ENCODE data around the gene TMEM37. TPM values are rescaled to one million over a fixed set of nuclear protein-coding genes. Genes with fewer than 3 reads are reported as not detected.

TMEM37 gene
- total and polyA plus RNA-seq, 7 experiments from 2014 or later, result 0.37 to 4.2 (median 0.51) TPM; not detected in 2

GRCh38 chr2:119431976-119432850, 559 bp downstream of the TMEM37 start:
- no peaks in the 10 kb centered on the region for H3K4me1 ChIP-seq (ENCODE audit: control insufficient read depth in 2 of 2, insufficient read depth in 2 of 2, low read length in 2 of 2)
- no peaks in the 10 kb centered on the region for H3K9me3 ChIP-seq (ENCODE audit: control insufficient read depth in 2 of 3, low read length in 3 of 3)
- peaks cover 0 to 12% (median 8%) of the 10 kb centered on the region in 7 donors for H3K4me1 Mint-ChIP-seq
- peaks cover 58 to 71% (median 62%) of the 10 kb centered on the region in 5 donors for H3K27me3 Mint-ChIP-seq
- ATAC-seq (no peak), DNase-seq (no peak)
- H3K4me3 ChIP-seq (ENCODE audit: low read length), result no peak overlapping the region
- peak overlapping the region in 1 of 9 donors; percentile 57 for H3K27ac Mint-ChIP-seq
- H3K27me3 ChIP-seq (ENCODE audit: control insufficient read depth in 2 of 2, insufficient read depth in 2 of 2, low read length in 2 of 2), result peaks cover 0 to 5% of the 10 kb centered on the region in 2 donors
- no peaks in the 10 kb centered on the region for H3K36me3 ChIP-seq (ENCODE audit: control insufficient read depth in 2 of 3, insufficient read depth in 3 of 3, low read length in 3 of 3)
- ChIA-PET POLR2A (no interaction called here), CTCF (no interaction called here)
- H3K36me3 Mint-ChIP-seq, result no peaks in the 10 kb centered on the region
- peak overlapping the region; percentile 6 to 83 (median 66) for H3K4me3 Mint-ChIP-seq
- no peak overlapping the region for H3K27ac ChIP-seq (ENCODE audit: low read depth, low read length)
- intact Hi-C loops (cut with micrococcal nuclease), result no loop called here
- H3K9me3 Mint-ChIP-seq, result peaks cover 0 to 1% (median 0%) of the 10 kb centered on the region in 11 donors

GRCh38 chr2:119432851-119433522, 1.3 kb downstream of the TMEM37 start:
- Mint-ChIP-seq H3K27ac (peak overlapping the region in 1 of 9 donors; percentile 27), H3K36me3 (no peaks in the 10 kb centered on the region), H3K27me3 (peaks cover 50 to 63% (median 55%) of the 10 kb centered on the region in 5 donors), H3K9me3 (peaks cover 0 to 1% (median 0%) of the 10 kb centered on the region in 11 donors), H3K4me1 (peaks cover 0 to 12% (median 8%) of the 10 kb centered on the region in 7 donors), H3K4me3 (peak overlapping the region in 9 of 10 donors; percentile 24 to 83 (median 66))
- ChIA-PET CTCF (interaction anchor here (1.2 kb wide), 1 partner anchor 24 kb away, joined by 3 read pairs; no protein-coding TSS in a partner anchor), POLR2A (no interaction called here)
- Histone ChIP-seq H3K4me3 (ENCODE audit: low read length) (no peak overlapping the region), H3K27me3 (ENCODE audit: control insufficient read depth in 2 of 2, insufficient read depth in 2 of 2, low read length in 2 of 2) (peaks cover 0 to 5% of the 10 kb centered on the region in 2 donors), H3K9me3 (ENCODE audit: control insufficient read depth in 2 of 3, low read length in 3 of 3) (no peaks in the 10 kb centered on the region), H3K36me3 (ENCODE audit: control insufficient read depth in 2 of 3, insufficient read depth in 3 of 3, low read length in 3 of 3) (no peaks in the 10 kb centered on the region), H3K27ac (ENCODE audit: low read depth, low read length) (no peak overlapping the region), H3K4me1 (ENCODE audit: control insufficient read depth in 2 of 2, insufficient read depth in 2 of 2, low read length in 2 of 2) (no peaks in the 10 kb centered on the region)
- ATAC-seq (no peak), DNase-seq (no peak)
- intact Hi-C loops (cut with micrococcal nuclease), result no loop called here

- Mint-ChIP-seq H3K27ac (peak overlapping the region in 1 of 9 donors; percentile 27), H3K4me3 (peak overlapping the region in 4 of 10 donors; percentile 22 to 48 (median 27)), H3K9me3 (peaks cover 0 to 1% (median 0%) of the 10 kb centered on the region in 11 donors), H3K4me1 (peaks cover 0 to 12% (median 8%) of the 10 kb centered on the region in 7 donors), H3K36me3 (no peaks in the 10 kb centered on the region), H3K27me3 (peaks cover 43 to 55% (median 50%) of the 10 kb centered on the region in 5 donors)
- Histone ChIP-seq H3K36me3 (ENCODE audit: control insufficient read depth in 2 of 3, insufficient read depth in 3 of 3, low read length in 3 of 3) (no peaks in the 10 kb centered on the region), H3K9me3 (ENCODE audit: control insufficient read depth in 2 of 3, low read length in 3 of 3) (no peaks in the 10 kb centered on the region), H3K27ac (ENCODE audit: low read depth, low read length) (no peak overlapping the region), H3K4me3 (ENCODE audit: low read length) (no peak overlapping the region), H3K4me1 (ENCODE audit: control insufficient read depth in 2 of 2, insufficient read depth in 2 of 2, low read length in 2 of 2) (no peaks in the 10 kb centered on the region), H3K27me3 (ENCODE audit: control insufficient read depth in 2 of 2, insufficient read depth in 2 of 2, low read length in 2 of 2) (no peaks in the 10 kb centered on the region)
- CTCF ChIA-PET, result interaction anchor here (1.2 kb wide), 1 partner anchor 25 kb away, joined by 3 read pairs; no protein-coding TSS in a partner anchor
- ATAC-seq, result no peak
- DNase-seq, result no peak
- POLR2A ChIA-PET, result no interaction called here
- intact Hi-C loops (cut with micrococcal nuclease), result no loop called here
Measured at GRCh38 chr2:119433636-119434327, 2.1 kb downstream of the TMEM37 start.

- H3K27ac Mint-ChIP-seq, result no peak overlapping the region
- DNase-seq (no peak), ATAC-seq (no peak)
- peaks cover 0 to 1% (median 0%) of the 10 kb centered on the region in 11 donors for H3K9me3 Mint-ChIP-seq
- Histone ChIP-seq H3K4me3 (ENCODE audit: low read length) (no peak overlapping the region), H3K9me3 (ENCODE audit: control insufficient read depth in 2 of 3, low read length in 3 of 3) (no peaks in the 10 kb centered on the region), H3K4me1 (ENCODE audit: control insufficient read depth in 2 of 2, insufficient read depth in 2 of 2, low read length in 2 of 2) (no peaks in the 10 kb centered on the region), H3K36me3 (ENCODE audit: control insufficient read depth in 2 of 3, insufficient read depth in 3 of 3, low read length in 3 of 3) (no peaks in the 10 kb centered on the region), H3K27me3 (ENCODE audit: control insufficient read depth in 2 of 2, insufficient read depth in 2 of 2, low read length in 2 of 2) (no peaks in the 10 kb centered on the region), H3K27ac (ENCODE audit: low read depth, low read length) (no peak overlapping the region)
- ChIA-PET POLR2A (no interaction called here), CTCF (no interaction called here)
- H3K27me3 Mint-ChIP-seq, result peaks cover 35 to 50% (median 42%) of the 10 kb centered on the region in 5 donors
- intact Hi-C loops (cut with micrococcal nuclease), result no loop called here
- H3K4me3 Mint-ChIP-seq, result no peak overlapping the region
- no peaks in the 10 kb centered on the region for H3K36me3 Mint-ChIP-seq
- H3K4me1 Mint-ChIP-seq, result peaks cover 0 to 12% (median 8%) of the 10 kb centered on the region in 7 donors
Measured at GRCh38 chr2:119434664-119435063, 3.0 kb downstream of the TMEM37 start.

GRCh38 chr2:119435081-119435952, 3.7 kb downstream of the TMEM37 start:
- POLR2A ChIA-PET, result no interaction called here
- no peak overlapping the region for H3K27ac ChIP-seq (ENCODE audit: low read depth, low read length)
- Mint-ChIP-seq H3K27ac (peak overlapping the region in 1 of 9 donors; percentile 26), H3K4me1 (peaks cover 0 to 12% (median 8%) of the 10 kb centered on the region in 7 donors), H3K36me3 (no peaks in the 10 kb centered on the region), H3K4me3 (no peak overlapping the region), H3K9me3 (peaks cover 0 to 1% (median 0%) of the 10 kb centered on the region in 11 donors), H3K27me3 (peaks cover 28 to 46% (median 36%) of the 10 kb centered on the region in 5 donors)
- no peaks in the 10 kb centered on the region for H3K9me3 ChIP-seq (ENCODE audit: control insufficient read depth in 2 of 3, low read length in 3 of 3)
- DNase-seq, result no peak
- no peaks in the 10 kb centered on the region for H3K4me1 ChIP-seq (ENCODE audit: control insufficient read depth in 2 of 2, insufficient read depth in 2 of 2, low read length in 2 of 2)
- H3K4me3 ChIP-seq (ENCODE audit: low read length), result no peak overlapping the region
- intact Hi-C loops (cut with micrococcal nuclease), result no loop called here
- ATAC-seq, result no peak
- H3K36me3 ChIP-seq (ENCODE audit: control insufficient read depth in 2 of 3, insufficient read depth in 3 of 3, low read length in 3 of 3), result no peaks in the 10 kb centered on the region
- CTCF ChIA-PET, result no interaction called here
- no peaks in the 10 kb centered on the region for H3K27me3 ChIP-seq (ENCODE audit: control insufficient read depth in 2 of 2, insufficient read depth in 2 of 2, low read length in 2 of 2)

GRCh38 chr2:119435953-119436297, 4.3 kb downstream of the TMEM37 start:
- ChIA-PET POLR2A (no interaction called here), CTCF (no interaction called here)
- Histone ChIP-seq H3K4me1 (ENCODE audit: control insufficient read depth in 2 of 2, insufficient read depth in 2 of 2, low read length in 2 of 2) (no peaks in the 10 kb centered on the region), H3K27me3 (ENCODE audit: control insufficient read depth in 2 of 2, insufficient read depth in 2 of 2, low read length in 2 of 2) (no peaks in the 10 kb centered on the region), H3K9me3 (ENCODE audit: control insufficient read depth in 2 of 3, low read length in 3 of 3) (no peaks in the 10 kb centered on the region), H3K36me3 (ENCODE audit: control insufficient read depth in 2 of 3, insufficient read depth in 3 of 3, low read length in 3 of 3) (no peaks in the 10 kb centered on the region), H3K27ac (ENCODE audit: low read depth, low read length) (no peak overlapping the region), H3K4me3 (ENCODE audit: low read length) (no peak overlapping the region)
- intact Hi-C loops (cut with micrococcal nuclease), result no loop called here
- no peak for DNase-seq
- H3K27me3 Mint-ChIP-seq, result peaks cover 24 to 44% (median 31%) of the 10 kb centered on the region in 5 donors
- H3K9me3 Mint-ChIP-seq, result peaks cover 0 to under 1% (median 0%) of the 10 kb centered on the region in 11 donors
- H3K36me3 Mint-ChIP-seq, result no peaks in the 10 kb centered on the region
- H3K27ac Mint-ChIP-seq, result peak overlapping the region in 1 of 9 donors; percentile 26
- no peak overlapping the region for H3K4me3 Mint-ChIP-seq
- H3K4me1 Mint-ChIP-seq, result peaks cover 0 to 12% (median 8%) of the 10 kb centered on the region in 7 donors
- no peak for ATAC-seq
